Measurements from ENCODE around the gene CCDC24.

Gene CCDC24

DNA sequence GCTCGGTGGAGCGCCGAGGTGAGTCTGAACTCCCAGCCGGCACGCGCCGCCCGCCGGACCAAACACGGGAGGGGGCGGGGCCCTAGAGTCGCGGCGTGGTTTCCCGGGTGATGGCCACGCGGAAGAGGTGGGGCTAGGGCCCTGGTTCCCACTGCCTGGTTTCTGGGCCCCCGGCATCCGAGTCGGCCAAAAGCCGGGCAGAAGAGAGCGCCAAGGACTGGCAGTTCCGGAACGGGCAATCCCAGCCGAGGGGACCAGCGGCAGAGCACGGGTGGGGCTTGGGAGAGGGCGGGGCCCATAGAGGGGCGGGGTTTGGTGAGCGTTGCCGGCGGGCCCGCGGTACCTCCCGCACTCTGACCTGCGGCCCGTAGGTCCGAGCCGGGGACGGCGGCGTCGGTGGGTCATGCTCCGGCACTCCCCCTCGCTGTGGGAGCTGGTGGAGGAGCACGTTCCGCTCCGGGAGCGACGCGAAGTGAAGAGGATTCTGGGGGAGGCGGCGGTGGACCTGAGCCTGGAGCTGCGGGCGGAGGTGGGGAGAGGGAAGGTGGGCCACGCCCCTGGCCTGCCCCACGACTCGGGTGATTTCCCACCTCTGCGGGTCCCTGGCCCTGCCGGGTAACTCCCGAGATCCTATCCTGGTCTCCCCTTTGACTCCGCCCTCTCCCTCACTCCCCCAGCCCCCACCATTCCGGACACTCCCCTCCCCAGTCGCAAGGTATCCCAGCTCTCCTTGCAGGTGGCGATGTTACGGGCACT, at the start of gene CCDC24:
Gene CCDC24 (plus strand): TSS at position 124 of the 756 bp plus-strand sequence. CDS start 280 bp downstream, at position 404.
- DNase-seq = peak; percentile 81

DNA sequence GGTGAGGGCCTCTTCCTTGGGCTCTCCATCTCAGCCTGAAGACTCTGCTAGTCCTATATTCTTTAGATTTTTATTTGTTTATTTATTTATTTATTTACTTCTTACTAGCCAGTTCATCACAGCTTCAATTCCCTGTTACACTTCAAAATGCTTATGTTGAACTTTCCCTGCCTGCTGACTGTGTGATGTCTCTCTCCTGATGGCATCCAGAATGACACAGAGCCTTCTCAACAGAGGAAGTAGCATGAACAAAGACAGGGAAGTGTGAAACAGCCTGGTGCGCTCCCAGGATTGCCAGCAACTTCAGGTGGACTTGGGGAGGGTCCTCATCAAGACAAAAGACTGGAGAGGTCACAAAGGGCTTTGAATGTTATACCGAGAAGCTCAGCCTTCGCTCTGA, 49.0 kb upstream of the CCDC24 start:
- no peak for DNase-seq

DNA sequence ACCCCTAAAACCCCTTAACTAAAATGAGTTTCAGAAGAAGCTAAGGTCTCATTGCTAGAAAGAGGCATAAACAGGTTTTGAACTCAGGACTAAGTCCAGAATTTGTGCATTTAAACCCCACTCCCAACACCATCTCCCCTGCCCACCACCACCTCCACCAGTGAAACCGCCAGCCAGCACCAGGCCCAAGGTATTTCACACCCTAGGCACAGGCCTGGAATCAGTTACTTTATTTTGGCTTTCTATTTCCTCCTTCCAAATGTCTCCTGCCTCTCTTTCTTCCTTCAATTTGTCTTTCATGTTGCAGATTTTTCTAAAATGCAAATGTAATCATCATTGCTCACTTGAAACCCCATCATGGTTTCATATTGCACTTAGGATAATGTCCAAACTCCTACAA, 46.5 kb upstream of the CCDC24 start:
- DNase-seq = no peak

DNA sequence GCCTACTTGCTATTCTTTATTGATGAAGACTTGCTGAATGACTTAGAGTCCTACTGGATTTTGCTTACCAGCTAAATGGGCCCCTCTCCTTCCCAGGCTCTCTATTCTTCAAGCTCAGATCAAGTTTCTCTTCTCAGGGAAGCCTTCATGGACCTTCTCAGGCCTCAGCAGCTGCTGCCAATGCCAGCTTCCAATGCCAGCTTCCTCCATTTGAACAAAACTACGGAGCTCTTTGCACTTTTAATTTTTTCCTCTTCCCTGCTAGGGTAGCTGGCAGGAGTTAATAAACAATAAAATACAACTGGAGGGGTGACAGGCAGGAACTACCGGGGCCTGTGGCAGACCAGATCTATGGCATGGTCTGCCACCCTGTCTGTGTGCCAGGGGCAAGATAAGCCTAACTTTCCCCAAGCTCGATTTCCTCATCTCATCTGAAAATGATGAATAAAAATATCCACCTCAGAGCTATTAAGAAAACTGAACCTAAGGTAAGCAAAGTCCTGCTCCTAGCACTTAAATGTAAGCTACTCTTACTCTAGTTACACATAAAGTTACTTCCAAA, 45.6 kb upstream of the CCDC24 start:
- no peak for DNase-seq

DNA sequence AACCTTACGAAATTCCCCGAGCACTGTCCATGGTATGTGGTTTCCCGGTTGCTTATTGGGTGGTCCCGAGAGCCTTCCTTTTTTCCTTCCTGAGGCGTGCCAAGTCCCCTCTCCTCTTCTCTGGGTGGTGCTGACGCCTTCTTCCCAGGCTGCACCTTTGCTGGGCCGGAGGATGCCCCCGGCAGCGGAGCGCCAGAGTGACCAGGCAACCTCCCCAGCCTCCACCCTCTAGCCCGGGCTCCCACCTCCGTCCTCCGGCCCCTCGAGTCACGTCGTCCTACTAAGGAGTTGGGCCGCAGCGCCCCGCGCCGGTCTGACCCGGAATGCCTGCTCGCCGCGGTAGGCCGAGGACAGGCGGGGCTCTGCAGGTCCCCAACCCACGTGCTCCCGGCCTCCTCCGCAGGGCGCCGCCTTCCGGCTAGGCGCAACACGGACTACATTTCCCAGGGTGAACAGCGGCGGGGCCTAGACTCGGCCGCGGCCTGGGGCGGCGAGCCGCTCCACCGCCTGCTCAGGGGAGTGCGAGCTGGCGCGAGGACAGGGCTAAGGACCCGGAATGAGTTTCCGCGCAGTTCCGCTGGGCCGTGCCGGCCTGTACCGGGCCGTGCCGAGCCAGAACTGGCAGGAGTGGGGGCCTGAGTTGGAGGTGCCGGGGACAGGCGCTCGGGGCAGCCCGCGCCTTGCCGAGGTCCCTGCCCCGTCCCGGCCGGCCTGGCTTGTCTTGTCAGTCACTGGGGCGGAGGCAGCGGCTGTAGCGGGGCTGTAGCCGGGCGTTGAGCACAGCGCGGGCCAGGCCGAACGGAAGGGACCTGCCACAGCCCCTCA, 45.0 kb upstream of the CCDC24 start, which contains the start of gene IPO13:
Gene IPO13 (plus strand): TSS at position 715 of the 825 bp plus-strand sequence. CDS start 651 bp downstream, outside the sequence.
- peak; percentile 96 for DNase-seq

DNA sequence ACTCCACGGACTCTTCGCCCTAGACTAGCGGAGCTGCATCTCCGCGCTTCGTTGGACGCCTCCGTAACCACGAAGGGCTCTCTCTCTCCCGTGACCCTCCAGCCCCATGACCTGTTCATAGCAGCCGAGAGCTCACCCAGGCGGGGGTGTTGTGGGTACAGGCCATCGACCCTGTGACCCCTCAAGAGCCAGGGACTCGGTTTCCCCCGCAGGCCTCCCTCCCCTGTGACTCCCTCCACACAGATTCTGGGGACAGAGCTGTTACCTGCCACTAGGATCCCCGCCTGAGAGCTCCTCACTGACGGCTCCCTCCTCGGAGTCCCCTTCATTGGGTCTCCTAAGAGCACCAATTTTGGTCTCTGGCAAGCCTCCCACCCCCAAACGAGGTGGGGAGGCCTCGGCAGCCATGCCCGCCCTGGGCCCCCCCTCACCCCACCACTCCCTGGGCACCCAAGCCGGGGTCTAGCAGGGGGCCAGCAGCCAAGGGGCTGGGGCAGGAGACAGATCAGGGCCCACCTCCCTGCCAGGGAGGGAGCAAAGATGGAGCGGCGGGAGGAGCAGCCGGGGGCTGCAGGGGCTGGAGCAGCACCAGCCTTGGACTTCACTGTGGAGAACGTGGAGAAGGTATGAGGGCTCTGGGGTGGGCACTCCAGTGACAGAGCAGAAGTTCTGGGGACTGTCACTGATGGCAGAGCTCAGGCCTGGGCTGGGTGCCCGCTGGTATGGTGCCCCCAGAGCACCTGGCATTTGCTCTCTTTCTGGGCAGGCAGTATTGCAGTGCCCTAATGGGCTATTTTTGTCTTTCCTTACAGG, 44.1 kb upstream of the CCDC24 start:
- DNase-seq = no peak

DNA sequence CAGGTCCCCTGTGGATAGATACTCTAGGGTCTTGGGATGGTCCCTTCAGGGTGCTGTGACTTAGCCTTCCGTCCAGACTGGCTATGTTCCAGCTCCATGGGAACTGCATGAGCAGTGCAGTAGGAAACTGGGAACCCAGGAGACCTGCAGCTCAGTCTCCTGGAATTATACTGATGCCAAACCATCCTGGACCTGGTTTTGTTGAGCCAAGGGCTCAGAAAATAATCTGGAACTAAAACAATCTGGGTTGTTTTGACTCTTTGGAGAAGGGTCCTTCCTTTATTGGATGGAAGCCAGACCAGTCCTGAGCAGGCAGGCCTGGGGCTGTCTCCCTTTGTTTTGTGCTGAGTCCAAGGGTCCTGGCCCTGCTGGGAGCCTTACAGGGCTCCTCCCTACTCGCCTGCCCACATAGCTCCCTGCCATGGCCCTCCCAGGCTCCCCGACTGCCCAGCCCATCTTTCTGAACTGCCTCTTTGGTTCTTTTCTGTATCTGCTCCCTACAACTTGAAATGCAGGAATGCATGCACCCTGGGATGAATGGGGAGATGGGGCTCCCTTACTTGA, 43.4 kb upstream of the CCDC24 start:
- no peak for DNase-seq

DNA sequence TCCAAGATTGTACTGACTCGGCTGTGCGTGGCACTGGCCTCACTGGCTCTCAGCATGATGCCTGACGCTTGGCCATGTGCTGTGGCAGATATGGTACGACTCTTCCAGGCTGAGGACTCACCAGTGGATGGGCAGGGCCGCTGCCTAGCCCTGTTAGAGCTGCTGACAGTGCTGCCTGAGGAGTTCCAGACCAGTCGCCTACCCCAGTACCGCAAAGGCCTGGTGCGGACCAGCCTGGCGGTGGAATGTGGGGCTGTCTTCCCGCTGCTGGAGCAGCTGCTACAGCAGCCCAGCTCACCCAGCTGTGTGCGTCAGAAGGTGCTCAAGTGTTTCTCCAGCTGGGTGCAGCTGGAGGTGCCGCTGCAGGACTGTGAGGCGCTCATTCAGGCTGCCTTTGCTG, 41.7 kb upstream of the CCDC24 start:
- no peak for DNase-seq

DNA sequence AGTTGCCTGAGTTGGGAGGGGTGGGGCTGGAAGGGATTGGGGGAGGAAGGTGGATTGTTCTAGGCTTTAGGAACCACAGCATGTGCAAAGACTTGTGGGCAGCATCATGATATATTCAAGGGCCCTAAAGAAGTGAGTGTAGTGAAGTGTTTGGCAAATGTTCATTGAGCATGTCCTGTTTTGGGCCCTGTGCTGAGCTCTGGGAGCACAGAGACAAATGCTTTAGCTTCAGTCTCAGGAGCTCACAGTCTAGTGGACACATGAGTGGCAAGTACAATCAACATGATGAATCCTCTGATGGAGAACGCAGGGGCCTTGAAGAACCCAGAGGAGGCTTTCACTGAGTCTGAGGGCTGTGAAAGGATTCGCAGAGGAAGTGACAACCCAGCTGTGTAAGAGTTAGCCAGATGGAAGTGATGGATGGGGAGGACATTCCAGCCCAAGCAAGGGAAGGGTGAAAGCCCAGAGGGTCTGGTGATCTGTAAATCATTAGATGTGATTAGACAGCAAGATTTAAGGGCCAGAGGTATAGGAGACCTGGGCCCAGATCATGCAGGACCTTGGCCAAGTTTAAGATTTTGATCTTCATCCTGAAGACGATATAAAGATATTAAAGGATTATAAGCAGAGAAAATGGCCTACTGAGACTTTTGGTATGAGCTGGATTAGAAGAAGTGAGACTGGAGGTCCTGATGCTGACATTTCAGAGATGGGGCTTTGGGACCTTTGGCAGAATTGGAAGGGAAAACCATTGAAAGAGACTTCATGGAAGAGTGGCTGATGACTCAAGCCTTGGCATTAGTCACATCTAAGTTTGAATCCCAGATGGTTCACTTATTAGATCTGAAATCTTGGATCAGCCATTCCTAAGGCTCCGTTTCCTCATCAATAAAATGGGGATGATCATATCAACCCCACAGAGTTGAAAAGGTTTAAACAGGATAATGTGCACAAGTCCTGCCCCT, 40.1 kb upstream of the CCDC24 start:
- no peak for DNase-seq

DNA sequence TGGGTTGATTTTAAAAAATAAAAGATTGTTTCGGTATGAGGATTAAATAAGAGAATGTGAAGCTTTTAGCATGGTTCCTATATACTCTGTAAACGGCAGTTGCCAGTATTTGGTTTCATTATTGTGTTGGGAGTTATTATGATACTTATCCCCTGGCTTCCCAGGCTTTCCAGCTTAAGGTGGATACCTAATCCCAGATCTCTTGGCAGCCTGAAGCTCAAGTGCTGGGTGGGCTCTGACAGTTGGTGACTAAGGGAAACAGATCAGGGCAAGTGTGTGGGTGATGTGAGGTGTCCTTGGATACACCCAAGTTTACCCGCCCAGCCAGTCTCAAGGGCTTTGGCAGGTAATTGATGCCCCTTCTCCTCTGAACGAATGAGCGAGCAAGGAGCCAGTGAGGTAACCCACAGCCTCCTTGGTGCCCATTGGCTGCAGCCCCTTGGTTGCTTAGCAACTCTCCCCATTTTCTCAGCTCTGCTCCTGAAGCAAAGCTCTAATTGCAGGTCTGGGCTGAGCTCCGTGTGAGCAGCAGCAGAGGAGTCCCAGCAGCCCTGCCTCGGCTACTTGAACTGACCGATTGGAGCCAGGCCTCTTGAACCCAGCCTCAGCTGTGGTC, 38.6 kb upstream of the CCDC24 start:
- no peak for DNase-seq

DNA sequence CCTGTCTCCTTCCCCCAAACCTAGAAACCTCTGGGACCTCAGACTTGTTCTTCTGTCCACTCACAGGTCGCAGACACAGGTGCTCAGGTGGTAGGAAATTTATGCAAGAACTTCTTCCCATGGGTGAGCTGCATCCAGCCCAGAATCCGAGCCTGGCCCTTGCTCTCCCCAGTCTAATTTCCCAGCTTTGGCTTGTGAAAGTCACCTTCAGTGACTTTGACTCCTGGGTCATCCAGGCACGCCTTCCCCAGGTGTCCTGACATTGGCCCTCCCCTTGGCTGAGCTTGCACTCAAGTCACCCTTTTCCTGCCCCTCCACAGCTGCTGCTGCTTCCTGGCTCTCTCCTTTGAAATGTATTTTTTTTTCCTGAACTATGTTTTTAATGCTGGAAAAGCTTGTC, 38.0 kb upstream of the CCDC24 start:
- DNase-seq = no peak

DNA sequence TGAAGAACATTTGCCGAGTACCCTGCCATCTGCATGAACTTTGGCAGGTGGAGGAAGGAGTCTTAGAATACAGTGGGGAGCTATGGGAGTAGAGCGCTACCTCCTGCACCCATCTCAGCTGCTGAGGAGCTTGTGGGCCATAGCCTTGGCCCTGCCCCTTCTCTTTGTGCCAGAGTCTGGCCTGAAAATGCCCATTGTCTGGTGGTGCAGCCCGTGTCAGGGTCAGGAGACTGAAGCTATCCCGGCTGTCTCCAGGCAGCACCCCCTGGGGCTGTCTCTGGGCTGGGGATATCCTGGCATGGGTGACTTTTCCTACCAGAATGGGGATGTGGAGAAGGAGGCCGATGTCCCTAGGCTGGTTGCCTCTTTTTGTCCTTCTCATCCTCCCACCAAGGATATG, 37.4 kb upstream of the CCDC24 start:
- DNase-seq = no peak

DNA sequence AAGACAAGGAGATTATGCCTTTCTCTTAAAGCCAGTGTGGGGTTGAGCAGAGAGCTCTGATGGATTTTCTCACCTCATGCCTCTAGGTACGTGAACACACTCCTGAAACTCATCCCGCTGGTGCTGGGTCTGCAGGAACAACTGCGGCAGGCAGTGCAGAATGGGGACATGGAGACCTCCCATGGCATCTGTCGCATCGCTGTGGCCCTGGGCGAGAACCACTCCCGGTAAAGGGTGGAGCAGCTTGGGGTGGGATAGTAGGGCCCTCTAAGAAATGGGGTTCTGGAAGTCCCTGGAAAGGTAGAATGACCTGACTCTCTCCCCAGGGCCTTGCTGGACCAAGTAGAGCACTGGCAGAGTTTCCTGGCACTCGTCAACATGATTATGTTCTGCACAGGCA, 35.2 kb upstream of the CCDC24 start:
- DNase-seq = no peak

DNA sequence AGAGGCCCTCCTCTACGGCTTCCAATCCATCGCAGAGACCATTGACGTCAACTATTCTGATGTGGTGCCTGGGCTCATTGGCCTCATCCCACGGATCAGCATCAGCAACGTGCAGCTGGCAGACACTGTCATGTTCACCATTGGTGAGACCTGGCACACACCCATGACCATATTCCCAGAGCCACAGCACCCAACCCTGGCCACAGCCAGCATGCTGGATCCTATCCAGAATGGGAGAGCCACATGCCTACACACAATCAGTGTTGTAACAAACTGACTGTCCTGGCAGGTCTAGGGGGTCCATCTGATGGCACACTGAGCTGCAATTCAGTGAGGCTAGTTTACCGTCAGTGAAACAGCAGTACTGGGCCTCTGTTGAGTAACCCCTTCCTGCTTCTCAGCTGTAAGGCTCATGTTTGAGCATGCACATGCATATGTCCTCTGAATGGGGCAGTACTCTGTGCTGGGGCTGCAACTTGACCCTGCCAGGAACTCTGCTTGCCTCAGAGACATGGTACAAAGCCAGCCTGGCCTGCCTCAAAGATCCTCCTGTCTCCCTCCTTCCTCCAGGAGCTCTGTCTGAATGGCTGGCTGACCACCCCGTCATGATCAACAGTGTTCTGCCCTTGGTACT, 33.9 kb upstream of the CCDC24 start:
- DNase-seq = no peak

DNA sequence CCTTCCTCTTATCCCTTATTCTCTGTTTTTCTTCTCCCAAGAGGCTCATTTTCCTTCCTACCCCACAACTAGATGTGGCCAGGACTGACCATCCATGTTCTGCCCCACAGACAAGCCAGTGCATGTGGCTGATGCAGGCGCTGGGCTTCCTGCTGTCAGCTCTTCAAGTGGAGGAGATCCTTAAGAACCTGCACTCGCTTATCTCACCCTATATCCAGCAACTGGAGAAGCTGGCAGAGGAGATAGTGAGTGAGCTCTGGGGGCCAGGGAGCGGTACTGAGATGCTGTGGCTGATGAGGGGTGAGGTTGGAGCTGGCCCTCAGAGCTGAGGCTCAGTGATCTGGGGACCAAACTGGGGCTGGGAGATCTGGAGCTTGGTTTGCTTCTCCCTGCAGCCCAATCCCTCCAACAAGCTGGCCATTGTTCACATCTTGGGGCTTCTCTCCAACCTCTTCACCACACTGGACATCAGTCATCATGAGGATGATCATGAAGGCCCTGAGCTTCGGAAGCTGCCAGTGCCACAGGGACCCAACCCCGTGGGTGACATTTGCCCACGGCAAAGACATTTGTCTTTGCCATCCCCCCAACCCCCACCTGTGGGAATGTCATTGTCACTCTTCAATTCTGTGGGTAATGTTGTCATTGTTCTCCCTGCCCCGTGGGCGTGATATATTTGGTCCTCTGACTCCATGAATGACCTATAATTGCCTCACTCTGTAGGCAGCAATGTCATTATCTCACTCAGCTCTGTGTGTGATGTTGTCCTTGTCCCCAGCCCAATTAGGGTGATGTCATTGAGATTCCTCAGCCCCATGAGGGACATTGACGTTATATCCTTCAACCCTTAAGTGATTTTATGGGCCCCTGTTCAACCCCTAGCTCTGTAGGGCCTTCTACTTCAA, 32.8 kb upstream of the CCDC24 start:
- DNase-seq = no peak

DNA sequence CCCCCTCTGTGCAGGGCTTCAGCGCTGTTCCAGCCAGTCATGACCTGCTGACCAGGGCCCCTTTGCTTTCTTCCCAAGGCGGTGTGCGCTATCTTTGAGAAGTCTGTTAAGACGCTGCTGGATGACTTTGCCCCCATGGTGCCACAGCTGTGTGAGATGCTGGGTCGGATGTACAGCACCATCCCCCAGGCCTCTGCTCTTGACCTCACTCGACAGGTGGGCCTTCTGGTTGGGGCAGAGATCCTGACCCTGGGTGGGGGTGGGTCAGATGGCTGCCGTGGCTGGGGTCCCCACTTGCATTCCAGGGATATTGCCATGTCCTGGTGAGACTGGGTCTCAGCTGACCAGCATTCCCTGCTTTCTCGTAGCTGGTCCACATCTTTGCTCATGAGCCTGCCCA, 30.6 kb upstream of the CCDC24 start:
- DNase-seq = no peak

DNA sequence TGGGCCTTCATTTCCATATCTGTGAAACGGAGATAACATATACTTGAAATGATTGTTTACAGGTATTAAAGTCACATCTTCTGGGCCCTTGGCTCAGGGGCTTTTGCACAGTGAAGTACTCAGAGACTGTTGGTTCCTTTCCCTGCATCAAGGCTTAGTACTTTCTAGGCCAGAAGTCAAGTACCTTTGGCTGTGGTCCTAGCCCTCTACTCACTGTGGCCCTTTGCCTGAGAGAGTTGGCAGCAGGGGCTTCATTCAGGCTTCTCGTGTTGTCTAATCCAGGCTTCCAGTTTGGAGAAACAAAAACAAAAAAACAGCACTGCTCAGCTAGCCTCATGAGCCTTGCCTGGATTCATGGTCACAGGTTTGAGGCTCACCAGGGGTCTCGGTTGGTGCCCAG, 29.7 kb upstream of the CCDC24 start:
- DNase-seq = no peak

DNA sequence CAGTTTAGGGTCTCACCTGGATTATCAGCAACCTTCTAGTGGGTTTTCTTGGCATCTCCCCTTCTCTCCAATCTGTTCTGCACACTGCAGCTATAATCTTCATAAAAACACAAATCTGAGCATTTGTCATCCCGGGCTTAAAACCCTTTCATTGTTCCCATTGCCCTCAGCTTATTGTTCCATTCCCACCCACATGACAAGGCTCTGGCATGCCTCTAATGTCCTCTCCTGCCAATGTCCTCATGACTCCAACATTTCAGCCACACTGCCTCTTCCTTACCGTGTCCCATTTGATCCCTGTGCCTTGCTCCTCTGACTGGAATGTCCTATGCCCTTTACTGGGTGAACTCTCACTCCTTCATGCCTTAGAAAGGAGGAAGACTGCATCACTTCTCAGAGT, 29.1 kb upstream of the CCDC24 start:
- no peak for DNase-seq

DNA sequence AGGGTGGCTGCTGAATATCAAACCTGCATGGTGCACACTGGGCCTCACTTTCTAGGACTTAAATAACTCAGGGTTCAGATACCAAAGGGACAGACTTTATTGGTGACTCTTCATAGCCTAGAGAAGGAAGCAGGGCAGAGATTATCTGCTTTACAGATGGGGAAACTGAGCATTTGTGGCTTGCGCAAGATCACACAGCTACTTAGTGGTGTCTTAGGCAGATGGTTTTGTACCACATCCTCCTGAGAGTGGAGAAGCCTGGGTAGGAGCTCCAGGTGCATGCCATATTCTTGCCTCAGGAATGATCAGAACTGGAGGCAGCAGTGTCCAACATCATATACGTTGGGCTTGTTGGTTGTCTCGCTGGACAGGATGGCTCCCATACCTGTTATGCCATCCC, 28.4 kb upstream of the CCDC24 start:
- DNase-seq = no peak

Measured in CD4-positive, alpha-beta T cell treated with Interleukin-12 subunit alpha and Interleukin-12 subunit beta, for 1 hour (primary cell).